Activated CD4-positive, alpha-beta T cell treated with anti-CD3 and anti-CD28 coated beads for 36 hours (primary cell): ENCODE data around the gene CDAN1. TPM values are rescaled to one million over a fixed set of nuclear protein-coding genes. Genes with fewer than 3 reads are reported as not detected.

Source experiments
- ATAC-seq: fragments of 200-7000 bp; cut with Tn5 transposase; one replicate; pipeline ENCODE4 v1.10.0; 2021; ENCODE audit warnings: mild to moderate bottlenecking, moderate library complexity
- CTCF ChIA-PET: fragments of 350-600 bp; sonication (Branson Sonifier 250); formaldehyde crosslinking; loops from one replicate; lab custom pipeline; 2021; ENCODE audit warnings: antibody characterized with exemption; lab: Charles Lee
- POLR2A ChIA-PET: fragments of 350-600 bp; sonication (Branson Sonifier 250); formaldehyde crosslinking; loops from one replicate; lab custom pipeline; 2021; ENCODE audit warnings: antibody characterized with exemption, inconsistent platforms; lab: Charles Lee
- DNase-seq: peaks from one replicate; pipeline ENCODE4 v3.0.0-alpha.2; 2020
- H3K27ac Mint-ChIP-seq: one replicate; pipeline ENCODE4 v1.8.0; 2021; ENCODE audit warnings: mixed read lengths
- H3K27me3 Mint-ChIP-seq: one replicate; pipeline ENCODE4 v1.8.0; 2021; ENCODE audit warnings: mixed read lengths
- H3K36me3 Mint-ChIP-seq: one replicate; pipeline ENCODE4 v1.8.0; 2021; ENCODE audit warnings: low read depth, mixed read lengths
- H3K4me1 Mint-ChIP-seq: one replicate; pipeline ENCODE4 v1.8.0; 2021; ENCODE audit warnings: mixed read lengths
- H3K4me3 Mint-ChIP-seq: one replicate; pipeline ENCODE4 v1.8.0; 2021; ENCODE audit warnings: mild to moderate bottlenecking, moderate library complexity, mixed read lengths
- H3K9me3 Mint-ChIP-seq: one replicate; pipeline ENCODE4 v1.8.0; 2021; ENCODE audit warnings: low read depth, mixed read lengths
- intact Hi-C, 2 experiments: fragments of 100-400 bp; cut with DNase I in 1 of 2; cut with micrococcal nuclease in 1 of 2; formaldehyde crosslinking; loops; one replicate each; pipeline versions ENCODE4 v1.14.2 to v1.15.1; 2022 to 2024; cut with DNase I, micrococcal nuclease
- total RNA-seq, 2 experiments: library from RNA; stranded (reverse); gene quantifications; one replicate each; pipeline ENCODE4 v1.2.3, GENCODE V29; 2021

Gene CDAN1
- total RNA-seq, 2 experiments from 2014 or later: 12.9 to 16.6 TPM

DNA sequence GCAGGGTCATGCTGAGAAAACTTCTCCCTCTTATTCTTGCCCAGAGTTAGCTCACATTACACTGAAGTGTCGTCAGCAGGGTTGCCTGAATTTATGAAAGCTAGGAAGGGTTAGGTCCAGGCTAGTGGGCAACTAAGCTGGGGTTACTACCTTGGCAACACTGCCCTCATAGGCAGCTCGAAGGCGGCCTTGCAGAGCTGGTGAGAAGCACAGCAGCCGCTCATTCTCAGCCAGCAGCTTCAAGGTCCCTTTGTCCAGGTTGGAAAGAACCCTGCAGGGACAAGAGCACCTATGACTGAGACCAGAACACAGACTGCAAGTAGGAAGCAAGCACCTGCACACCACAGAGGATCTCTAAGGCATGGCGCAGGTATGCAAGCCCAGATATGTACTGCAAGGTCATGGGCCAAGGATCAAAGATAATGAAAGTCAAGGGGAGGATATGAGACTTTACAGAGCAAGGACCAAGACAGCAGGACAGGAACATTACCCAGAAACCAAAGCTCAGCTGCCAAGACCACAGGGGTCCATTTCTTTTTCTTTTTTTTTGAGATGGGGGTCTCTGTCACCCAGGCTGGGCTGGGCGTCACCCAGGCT lies 2.8 kb downstream of the CDAN1 start:
- CTCF ChIA-PET: interaction anchor here (0.5 to 1.1 kb wide), 2 partner anchors 193 to 372 kb away, joined by 3 to 4 read pairs; partner anchors contain the start of gene UBR1
- intact Hi-C loops: no loop called here
- DNase-seq (no peak), ATAC-seq (no peak)
- no peak overlapping the region for H3K4me3 Mint-ChIP-seq
- peaks cover 26% of the 10 kb centered on the region for H3K36me3 Mint-ChIP-seq
- H3K4me1 Mint-ChIP-seq: peaks cover 16% of the 10 kb centered on the region
- no peaks in the 10 kb centered on the region for H3K9me3 Mint-ChIP-seq
- no peaks in the 10 kb centered on the region for H3K27me3 Mint-ChIP-seq
- no peak overlapping the region for H3K27ac Mint-ChIP-seq
- POLR2A ChIA-PET: interaction anchor here (0.5 to 1.0 kb wide), 2 partner anchors 377 to 762 kb away, joined by 3 read pairs; partner anchors contain the start of gene EHD4

DNA sequence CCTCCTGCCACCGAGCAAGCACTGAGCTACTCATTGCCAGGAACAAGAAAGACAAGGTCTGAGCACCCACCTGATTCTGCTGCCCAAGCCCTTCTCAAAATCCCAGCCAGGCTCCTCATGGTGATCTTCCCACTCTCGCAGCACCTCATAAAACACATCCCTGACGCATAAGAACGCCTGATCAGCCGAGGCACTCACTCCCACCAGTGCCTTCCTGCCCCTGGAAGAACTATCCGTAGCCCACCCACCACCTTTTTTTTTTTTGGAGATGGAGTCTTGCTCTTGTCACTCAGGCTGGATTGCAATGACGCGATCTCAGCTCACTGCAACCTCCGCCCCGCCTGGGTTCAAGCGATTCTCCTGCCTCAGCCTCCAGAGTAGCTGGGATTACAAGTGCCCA lies 3.9 kb downstream of the CDAN1 start:
- Mint-ChIP-seq H3K27me3 (no peaks in the 10 kb centered on the region), H3K9me3 (no peaks in the 10 kb centered on the region), H3K36me3 (peaks cover 30% of the 10 kb centered on the region), H3K4me3 (no peak overlapping the region), H3K27ac (no peak overlapping the region), H3K4me1 (peaks cover 16% of the 10 kb centered on the region)
- CTCF ChIA-PET: no interaction called here
- POLR2A ChIA-PET: no interaction called here
- ATAC-seq (no peak), DNase-seq (no peak)
- intact Hi-C loops: no loop called here

DNA sequence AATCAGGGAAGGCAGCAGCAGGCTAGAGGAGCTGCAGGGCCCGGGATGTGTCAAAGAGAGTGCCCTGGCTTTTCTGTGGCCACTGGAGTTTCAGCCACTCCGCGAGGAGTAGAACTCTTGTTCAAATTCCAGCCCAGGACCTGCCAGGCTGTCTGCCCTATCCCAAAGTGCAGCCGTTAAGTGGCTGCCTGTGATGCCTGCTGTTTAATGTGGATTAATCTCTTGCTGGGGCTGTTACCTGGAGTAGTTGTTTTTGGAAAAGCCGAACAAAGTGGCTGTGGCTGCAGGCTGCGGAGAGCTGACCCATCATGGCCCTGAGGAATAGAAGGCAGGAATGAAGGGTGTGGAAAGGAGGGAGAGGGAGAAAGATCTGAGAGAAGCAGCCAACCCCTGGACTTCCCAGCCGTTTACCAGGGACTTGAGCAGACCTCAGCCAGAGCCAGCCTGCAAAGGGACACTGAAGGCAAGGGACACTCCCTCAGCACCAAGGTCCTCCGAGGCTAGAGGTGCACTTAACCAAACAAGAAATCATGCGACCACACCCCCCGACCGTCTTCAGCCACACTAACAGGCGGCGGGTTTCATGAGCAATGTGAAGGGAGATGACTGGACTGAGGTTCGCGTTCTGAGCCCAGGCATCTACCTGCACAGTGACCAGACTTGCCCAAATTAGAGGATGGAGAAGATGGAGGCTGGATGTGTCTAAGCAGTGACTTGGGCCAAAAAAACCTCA lies 4.7 kb downstream of the CDAN1 start:
- no peaks in the 10 kb centered on the region for H3K27me3 Mint-ChIP-seq
- ATAC-seq (no peak), DNase-seq (no peak)
- ChIA-PET POLR2A (no interaction called here), CTCF (interaction anchor here (0.5 kb wide), 1 partner anchor 192 kb away, joined by 3 read pairs; no protein-coding TSS in a partner anchor)
- intact Hi-C loops: no loop called here
- H3K4me1 Mint-ChIP-seq: peaks cover 11% of the 10 kb centered on the region
- no peaks in the 10 kb centered on the region for H3K9me3 Mint-ChIP-seq
- peaks cover 33% of the 10 kb centered on the region for H3K36me3 Mint-ChIP-seq
- no peak overlapping the region for H3K27ac Mint-ChIP-seq
- no peak overlapping the region for H3K4me3 Mint-ChIP-seq

DNA sequence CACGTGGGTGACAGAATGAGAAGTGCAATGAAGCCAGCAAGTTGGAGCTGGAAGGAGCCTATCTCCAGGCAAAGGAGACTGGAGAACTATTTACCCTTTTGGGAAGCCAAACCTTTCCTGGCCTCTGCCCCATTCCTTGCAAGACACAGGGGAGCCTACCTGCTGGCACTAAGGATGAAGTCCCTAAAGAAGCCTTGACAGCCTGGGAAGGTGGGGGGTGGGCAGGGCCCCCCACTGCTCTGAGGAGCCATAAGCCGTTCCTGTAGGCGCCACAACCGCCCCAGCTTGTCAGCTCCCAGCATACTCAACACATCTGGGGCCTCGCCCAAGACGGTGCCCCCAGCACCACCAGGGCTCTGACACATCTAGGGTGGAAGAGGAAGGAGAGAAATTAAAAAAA lies 5.5 kb downstream of the CDAN1 start:
- intact Hi-C loops: no loop called here
- Mint-ChIP-seq H3K27me3 (no peaks in the 10 kb centered on the region), H3K9me3 (no peaks in the 10 kb centered on the region), H3K36me3 (peaks cover 38% of the 10 kb centered on the region), H3K4me1 (peaks cover 11% of the 10 kb centered on the region), H3K4me3 (no peak overlapping the region), H3K27ac (no peak overlapping the region)
- ChIA-PET POLR2A (no interaction called here), CTCF (interaction anchor here (1.2 kb wide), 2 partner anchors 195 to 260 kb away, joined by 3 read pairs; no protein-coding TSS in a partner anchor)
- ATAC-seq (no peak), DNase-seq (no peak)

DNA sequence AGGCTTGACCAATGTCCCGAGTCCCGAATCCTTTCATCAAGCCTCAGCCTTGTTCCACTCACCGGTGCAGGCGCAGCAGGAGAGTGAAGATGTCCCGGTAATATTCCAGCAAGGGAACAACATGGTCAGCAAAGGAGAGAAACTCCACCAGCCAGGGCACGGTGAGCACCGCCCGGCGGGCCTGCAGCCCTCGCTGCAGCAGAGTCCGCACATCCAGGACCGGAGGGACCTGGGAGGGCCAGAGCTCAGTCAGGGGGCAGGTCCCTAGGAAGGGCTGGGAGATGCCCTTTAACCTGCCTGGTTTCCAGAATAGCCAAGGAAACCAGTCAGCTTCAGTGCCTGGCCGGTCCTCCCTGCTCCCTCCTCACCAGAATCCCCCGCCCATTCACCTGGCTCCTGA lies 6.4 kb downstream of the CDAN1 start:
- intact Hi-C loops: no loop called here
- Mint-ChIP-seq H3K27ac (no peak overlapping the region), H3K4me3 (no peak overlapping the region), H3K36me3 (peaks cover 42% of the 10 kb centered on the region), H3K27me3 (no peaks in the 10 kb centered on the region), H3K9me3 (no peaks in the 10 kb centered on the region), H3K4me1 (peaks cover 6% of the 10 kb centered on the region)
- ATAC-seq (no peak), DNase-seq (no peak)
- CTCF ChIA-PET: interaction anchor here (1.2 kb wide), 2 partner anchors 196 to 259 kb away, joined by 3 read pairs; no protein-coding TSS in a partner anchor
- POLR2A ChIA-PET: no interaction called here

DNA sequence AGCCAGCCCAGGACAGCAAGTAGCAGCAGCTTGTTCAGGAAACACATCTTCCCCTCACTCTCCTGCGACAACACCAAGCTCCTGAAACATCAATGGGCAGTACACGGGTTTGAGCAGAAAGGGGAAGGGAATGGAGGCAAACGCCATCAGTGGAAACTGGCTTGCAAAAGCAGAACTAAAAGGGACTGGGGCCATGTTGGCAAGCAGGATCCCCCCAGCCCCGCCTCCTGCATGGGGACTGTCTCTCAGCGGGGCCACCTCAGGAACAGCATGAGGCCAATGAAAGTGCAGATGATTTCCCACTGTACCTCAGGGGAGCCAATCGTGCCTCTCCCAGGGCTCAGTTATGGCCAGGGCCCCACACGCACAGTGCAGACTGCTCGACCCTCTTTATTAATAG lies 6.8 kb downstream of the CDAN1 start:
- Mint-ChIP-seq H3K27me3 (no peaks in the 10 kb centered on the region), H3K4me3 (no peak overlapping the region), H3K36me3 (peaks cover 46% of the 10 kb centered on the region), H3K27ac (no peak overlapping the region), H3K4me1 (peaks cover 3% of the 10 kb centered on the region), H3K9me3 (no peaks in the 10 kb centered on the region)
- ChIA-PET POLR2A (no interaction called here), CTCF (no interaction called here)
- no peak for DNase-seq
- ATAC-seq: no peak
- intact Hi-C loops: no loop called here

DNA sequence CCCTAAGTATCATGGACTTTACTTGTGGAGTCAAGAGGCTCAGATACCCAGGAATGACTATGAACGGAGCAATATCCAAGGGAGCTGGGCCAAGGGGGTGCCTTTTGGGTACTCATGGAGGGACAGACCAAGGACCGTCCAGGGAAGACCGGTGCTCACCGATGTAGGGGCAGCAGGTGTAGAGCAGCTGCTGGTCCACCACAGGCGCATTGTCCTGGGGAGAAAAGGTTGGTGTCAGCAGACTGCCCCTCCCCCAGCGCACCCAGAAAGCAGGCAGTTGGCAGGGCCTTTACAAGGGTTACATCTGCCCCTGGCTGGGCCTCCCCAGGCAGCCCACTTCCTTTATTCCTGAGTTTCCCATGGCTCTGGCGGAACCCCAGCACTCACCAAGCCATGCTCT lies 7.5 kb downstream of the CDAN1 start:
- intact Hi-C loops: no loop called here
- ChIA-PET CTCF (interaction anchor here (0.6 kb wide), 1 partner anchor 163 kb away, joined by 3 read pairs; no protein-coding TSS in a partner anchor), POLR2A (no interaction called here)
- H3K4me1 Mint-ChIP-seq: peaks cover 2% of the 10 kb centered on the region
- H3K27ac Mint-ChIP-seq: no peak overlapping the region
- DNase-seq (no peak), ATAC-seq (no peak)
- no peak overlapping the region for H3K4me3 Mint-ChIP-seq
- no peaks in the 10 kb centered on the region for H3K27me3 Mint-ChIP-seq
- peaks cover 52% of the 10 kb centered on the region for H3K36me3 Mint-ChIP-seq
- no peaks in the 10 kb centered on the region for H3K9me3 Mint-ChIP-seq

DNA sequence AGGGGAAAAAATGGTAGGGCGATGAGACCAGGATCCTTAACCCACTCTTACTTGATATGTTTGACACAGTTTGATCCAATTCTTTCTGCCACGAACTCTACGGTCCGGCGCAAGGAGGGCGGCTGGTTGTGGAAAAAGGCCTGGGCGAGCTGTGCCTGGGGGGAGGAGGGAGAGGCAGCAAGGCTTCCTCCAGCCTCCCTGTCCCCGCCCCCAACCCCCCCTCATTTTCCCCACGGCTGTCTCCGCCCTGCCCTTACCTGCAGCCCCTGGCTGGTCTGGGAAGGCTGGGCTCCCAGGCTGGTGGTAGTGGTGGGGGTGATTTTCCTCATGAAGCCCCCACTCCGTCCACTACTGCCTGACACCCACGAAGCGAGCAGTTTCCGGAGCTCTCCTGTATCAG lies 8.0 kb downstream of the CDAN1 start:
- no peak for DNase-seq
- Mint-ChIP-seq H3K4me3 (no peak overlapping the region), H3K36me3 (peaks cover 50% of the 10 kb centered on the region), H3K4me1 (no peaks in the 10 kb centered on the region), H3K27me3 (no peaks in the 10 kb centered on the region), H3K9me3 (no peaks in the 10 kb centered on the region), H3K27ac (no peak overlapping the region)
- CTCF ChIA-PET: interaction anchor here (0.6 kb wide), 1 partner anchor 163 kb away, joined by 3 read pairs; no protein-coding TSS in a partner anchor
- no peak for ATAC-seq
- POLR2A ChIA-PET: no interaction called here
- intact Hi-C loops: no loop called here

DNA sequence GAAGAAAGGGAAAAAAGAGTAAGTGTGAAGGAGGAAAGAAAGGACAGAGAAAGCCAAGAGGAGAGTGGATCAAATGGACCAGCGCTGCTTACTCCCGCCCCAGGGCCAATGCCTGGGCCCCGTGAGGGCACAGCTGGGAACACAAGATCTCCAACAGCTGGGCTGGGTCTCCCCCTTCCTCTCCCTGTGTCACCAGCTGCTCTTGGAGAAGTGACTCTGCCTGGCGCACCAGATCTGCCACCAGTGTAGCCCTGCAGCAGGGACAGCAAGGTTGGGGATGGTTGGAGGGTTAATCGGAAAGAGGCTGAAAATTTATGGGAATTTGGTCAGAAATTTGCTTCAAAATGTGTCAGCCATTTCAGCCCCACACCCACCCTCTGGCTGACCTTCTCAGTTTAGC lies 8.4 kb downstream of the CDAN1 start:
- intact Hi-C loops: no loop called here
- ChIA-PET POLR2A (no interaction called here), CTCF (no interaction called here)
- Mint-ChIP-seq H3K9me3 (no peaks in the 10 kb centered on the region), H3K27ac (no peak overlapping the region), H3K4me1 (no peaks in the 10 kb centered on the region), H3K36me3 (peaks cover 48% of the 10 kb centered on the region), H3K27me3 (no peaks in the 10 kb centered on the region), H3K4me3 (no peak overlapping the region)
- DNase-seq (no peak), ATAC-seq (no peak)

DNA sequence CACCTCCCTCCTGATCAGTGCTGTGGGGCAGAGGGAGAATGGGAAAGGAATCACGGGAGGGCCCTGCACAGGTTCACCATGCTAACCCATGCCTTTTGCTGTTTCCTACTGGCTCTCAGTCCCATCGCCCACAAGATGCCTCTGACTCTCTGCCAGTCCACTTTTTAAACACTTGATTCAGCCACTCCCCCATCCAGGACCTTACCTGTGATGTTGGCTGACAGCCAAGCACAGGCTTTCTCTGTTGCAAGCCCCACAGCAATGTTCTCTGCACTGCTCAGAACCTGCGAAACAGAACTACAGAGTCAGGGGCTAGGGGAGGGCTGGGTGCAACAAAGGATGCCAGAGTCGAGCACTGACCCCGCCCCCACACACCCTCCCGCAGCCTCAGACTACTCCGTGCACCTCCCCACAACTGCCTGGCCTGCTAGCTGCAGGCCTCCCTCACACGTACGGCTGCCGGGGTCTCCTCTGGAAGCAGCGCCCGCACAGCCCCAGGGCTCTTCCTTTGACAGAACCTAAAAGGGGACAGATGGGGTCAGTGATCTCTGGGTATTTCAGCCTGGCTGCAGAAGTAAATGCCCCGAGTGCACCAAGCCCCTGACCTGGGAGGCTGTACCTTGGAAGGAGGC lies 9.1 kb downstream of the CDAN1 start:
- no peak for ATAC-seq
- H3K36me3 Mint-ChIP-seq: peaks cover 48% of the 10 kb centered on the region
- intact Hi-C loops: no loop called here
- no peaks in the 10 kb centered on the region for H3K4me1 Mint-ChIP-seq
- ChIA-PET CTCF (no interaction called here), POLR2A (no interaction called here)
- H3K27me3 Mint-ChIP-seq: no peaks in the 10 kb centered on the region
- no peak overlapping the region for H3K27ac Mint-ChIP-seq
- no peaks in the 10 kb centered on the region for H3K9me3 Mint-ChIP-seq
- H3K4me3 Mint-ChIP-seq: no peak overlapping the region
- DNase-seq: no peak

DNA sequence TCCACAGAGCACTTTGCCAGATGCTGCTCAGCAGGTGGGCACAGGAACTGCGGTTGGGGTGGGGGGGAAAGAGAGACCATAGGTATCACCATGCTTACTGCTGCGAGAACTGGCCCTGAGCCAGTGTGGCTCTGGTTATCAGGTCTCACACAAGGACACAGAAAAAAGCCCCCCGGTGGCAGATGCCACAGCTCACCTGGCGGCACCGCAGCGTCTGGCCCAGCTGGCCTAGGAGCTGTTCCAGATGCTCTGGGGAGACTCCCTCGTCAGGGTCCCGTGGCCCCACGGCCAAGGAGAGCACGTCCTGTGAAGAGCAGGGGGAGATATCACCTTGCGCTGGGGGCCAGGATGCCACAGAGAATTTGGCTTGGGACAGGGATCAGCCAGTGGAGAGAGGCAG lies 10.8 kb downstream of the CDAN1 start:
- no peaks in the 10 kb centered on the region for H3K4me1 Mint-ChIP-seq
- no peaks in the 10 kb centered on the region for H3K27me3 Mint-ChIP-seq
- H3K27ac Mint-ChIP-seq: no peak overlapping the region
- H3K36me3 Mint-ChIP-seq: peaks cover 41% of the 10 kb centered on the region
- POLR2A ChIA-PET: no interaction called here
- intact Hi-C loops: no loop called here
- no peak overlapping the region for H3K4me3 Mint-ChIP-seq
- CTCF ChIA-PET: interaction anchor here (0.6 to 0.8 kb wide), 3 partner anchors 10 to 197 kb away, joined by 3 to 5 read pairs (median 3); no protein-coding TSS in a partner anchor
- DNase-seq: no peak
- no peak for ATAC-seq
- no peaks in the 10 kb centered on the region for H3K9me3 Mint-ChIP-seq
